CD4-positive, alpha-beta T cell (primary cell): ENCODE data around the gene ZBTB47. TPM values are rescaled to one million over a fixed set of nuclear protein-coding genes. Genes with fewer than 3 reads are reported as not detected.

Experiments
- ATAC-seq: fragments of 200-7000 bp; cut with Tn5 transposase; one replicate; pipeline ENCODE4 v1.10.0; 2022; ENCODE audit warnings: mild to moderate bottlenecking; ENCODE audit not compliant: poor library complexity
- CTCF ChIA-PET: fragments of 350-600 bp; sonication (Branson Sonifier 250); formaldehyde crosslinking; loops from one replicate; lab custom pipeline; 2021; ENCODE audit warnings: antibody characterized with exemption, inconsistent platforms; lab: Charles Lee
- POLR2A ChIA-PET: fragments of 350-600 bp; sonication (Branson Sonifier 250); formaldehyde crosslinking; loops from one replicate; lab custom pipeline; 2021; ENCODE audit warnings: antibody characterized with exemption, inconsistent platforms; lab: Charles Lee
- DNase-seq, 14 experiments: peaks; one replicate each; pipeline ENCODE4 v3.0.0-alpha.2; 2013 to 2020; ENCODE audit warnings: mixed read lengths in 2 of 14
- H3K27ac ChIP-seq, 2 donors: one replicate each; pipeline versions ENCODE4 v1.5.1 to v1.7.0; 2013; ENCODE audit warnings: low read length in 2 of 2, low read depth in 1 of 2, mild to moderate bottlenecking in 1 of 2
- H3K27me3 ChIP-seq, 2 experiments: 1 replicate in 1 of 2; 2 replicates in 1 of 2; pipeline versions ENCODE4 v1.6.1 to v1.7.0; 2013; ENCODE audit warnings: low read length in 2 of 2, control low read depth in 1 of 2, mild to moderate bottlenecking in 1 of 2, moderate library complexity in 1 of 2; ENCODE audit not compliant: insufficient read depth in 2 of 2, control insufficient read depth in 1 of 2
- H3K36me3 ChIP-seq: one replicate; pipeline ENCODE4 v1.6.1; 2013; ENCODE audit warnings: low read length, control low read depth; ENCODE audit not compliant: insufficient read depth
- H3K4me1 ChIP-seq: one replicate; pipeline ENCODE4 v1.6.1; 2013; ENCODE audit warnings: low read length, control low read depth; ENCODE audit not compliant: insufficient read depth
- H3K4me3 ChIP-seq: one replicate; pipeline ENCODE4 v1.5.1; 2013; ENCODE audit warnings: mild to moderate bottlenecking, low read length, moderate library complexity
- H3K9me3 ChIP-seq, 2 experiments: 1 replicate in 1 of 2; 2 replicates in 1 of 2; pipeline versions ENCODE4 v1.6.1 to v1.7.0; 2013; ENCODE audit warnings: low read length in 2 of 2, mild to moderate bottlenecking in 2 of 2, control low read depth in 1 of 2, moderate library complexity in 1 of 2; ENCODE audit not compliant: control insufficient read depth in 1 of 2, insufficient read depth in 1 of 2
- H3K27ac Mint-ChIP-seq: one replicate; pipeline ENCODE4 v1.8.0; 2020; ENCODE audit warnings: mixed read lengths
- H3K27me3 Mint-ChIP-seq: one replicate; pipeline ENCODE4 v1.8.0; 2021; ENCODE audit warnings: mixed read lengths
- H3K36me3 Mint-ChIP-seq: one replicate; pipeline ENCODE4 v1.8.0; 2021; ENCODE audit warnings: low read depth, mixed read lengths
- H3K4me1 Mint-ChIP-seq: one replicate; pipeline ENCODE4 v1.8.0; 2021; ENCODE audit warnings: low read depth, mixed read lengths
- H3K4me3 Mint-ChIP-seq: one replicate; pipeline ENCODE4 v1.8.0; 2020; ENCODE audit warnings: mild to moderate bottlenecking, mixed read lengths
- H3K9me3 Mint-ChIP-seq: one replicate; pipeline ENCODE4 v1.8.0; 2020; ENCODE audit warnings: mixed read lengths
- CTCF ChIP-seq: fragments of 200-600 bp; IDR thresholded peaks from one replicate; pipeline ENCODE4 v1.8.0; 2022; ENCODE audit warnings: antibody characterized with exemption, mild to moderate bottlenecking
- intact Hi-C, 2 experiments: fragments of 100-400 bp; cut with DNase I in 1 of 2; cut with micrococcal nuclease in 1 of 2; formaldehyde crosslinking; loops; one replicate each; pipeline versions ENCODE4 v1.15.1 to v1.9.0; 2023 to 2025; cut with DNase I, micrococcal nuclease
- total RNA-seq, 174 experiments: library from RNA in 2 of 174; stranded (reverse) in 2 of 174; gene quantifications; one replicate each; pipeline ENCODE4 v1.2.3 and lab custom pipeline; 2021 to 2026

ZBTB47 gene
- total RNA-seq, 2 experiments from 2014 or later = 0.47 to 0.80 TPM

GRCh38 chr3:42678447-42678846 lies 24.9 kb downstream of the ZBTB47 start:
- Histone ChIP-seq H3K4me1 (no peaks in the 10 kb centered on the region), H3K27me3 (no peaks in the 10 kb centered on the region), H3K36me3 (no peaks in the 10 kb centered on the region), H3K4me3 (no peak overlapping the region), H3K27ac (no peak overlapping the region), H3K9me3 (peaks cover 7 to 10% of the 10 kb centered on the region in 2 experiments)
- Mint-ChIP-seq H3K4me3 (no peak overlapping the region), H3K27me3 (peaks cover 23% of the 10 kb centered on the region), H3K36me3 (no peaks in the 10 kb centered on the region), H3K4me1 (no peaks in the 10 kb centered on the region), H3K27ac (no peak overlapping the region), H3K9me3 (peaks cover 6% of the 10 kb centered on the region)
- POLR2A ChIA-PET = no interaction called here
- DNase-seq = no peak
- CTCF ChIA-PET = no interaction called here
- intact Hi-C loops = no loop called here
- no peak for ATAC-seq
- no peak for TF ChIP-seq CTCF

- POLR2A ChIA-PET = no interaction called here
- intact Hi-C loops = no loop called here
Measured at GRCh38 chr3:42680271-42680670, 26.8 kb downstream of the ZBTB47 start.

GRCh38 chr3:42680806-42681205 lies 27.3 kb downstream of the ZBTB47 start:
- Histone ChIP-seq H3K9me3 (peaks cover 7 to 10% of the 10 kb centered on the region in 2 experiments), H3K4me1 (no peaks in the 10 kb centered on the region), H3K36me3 (no peaks in the 10 kb centered on the region), H3K4me3 (no peak overlapping the region), H3K27me3 (no peaks in the 10 kb centered on the region), H3K27ac (no peak overlapping the region)
- ChIA-PET POLR2A (no interaction called here), CTCF (no interaction called here)
- Mint-ChIP-seq H3K27me3 (peaks cover 34% of the 10 kb centered on the region), H3K36me3 (no peaks in the 10 kb centered on the region), H3K4me3 (no peak overlapping the region), H3K4me1 (no peaks in the 10 kb centered on the region), H3K9me3 (peaks cover 6% of the 10 kb centered on the region), H3K27ac (no peak overlapping the region)
- ATAC-seq = no peak
- intact Hi-C loops = no loop called here
- TF ChIP-seq CTCF = no peak
- no peak for DNase-seq

More at GRCh38 chr3:42680271-42680670, 26.8 kb downstream of the ZBTB47 start:
- H3K9me3 Mint-ChIP-seq = peaks cover 6% of the 10 kb centered on the region
- no peak overlapping the region for H3K4me3 ChIP-seq
- H3K36me3 Mint-ChIP-seq = no peaks in the 10 kb centered on the region
- CTCF ChIA-PET = no interaction called here
- no peak for TF ChIP-seq CTCF
- no peak for DNase-seq
- no peaks in the 10 kb centered on the region for H3K4me1 ChIP-seq
- H3K27ac ChIP-seq = no peak overlapping the region
- H3K4me3 Mint-ChIP-seq = no peak overlapping the region
- H3K4me1 Mint-ChIP-seq = no peaks in the 10 kb centered on the region
- H3K27ac Mint-ChIP-seq = no peak overlapping the region
- H3K27me3 Mint-ChIP-seq = peaks cover 32% of the 10 kb centered on the region
- ATAC-seq = no peak
- no peaks in the 10 kb centered on the region for H3K36me3 ChIP-seq
- peaks cover 7 to 10% of the 10 kb centered on the region in 2 experiments for H3K9me3 ChIP-seq
- H3K27me3 ChIP-seq = no peaks in the 10 kb centered on the region
